Neural progenitor cell (in vitro differentiated cells): Measurements from ENCODE around the gene ATP11A.

Source experiments
- EZH2 ChIP-seq: fragments of 200-600 bp; sonication (generic); IDR thresholded peaks from 2 replicates; pipeline ENCODE4 v1.6.1; 2017; ENCODE audit warnings: antibody characterized with exemption, mild to moderate bottlenecking, moderate library complexity
- EZH2phosphoT487 ChIP-seq: fragments of 200-600 bp; sonication (generic); IDR thresholded peaks from 2 replicates; pipeline ENCODE4 v1.6.1; 2017; ENCODE audit warnings: antibody characterized with exemption
- TF ChIP-seq, protein P1 (sequence below): fragments of 200-600 bp; sonication (generic); IDR thresholded peaks from 2 replicates; pipeline ENCODE4 v1.5.1; 2017; ENCODE audit warnings: antibody characterized with exemption, mild to moderate bottlenecking

- TF ChIP-seq, protein P1, sequence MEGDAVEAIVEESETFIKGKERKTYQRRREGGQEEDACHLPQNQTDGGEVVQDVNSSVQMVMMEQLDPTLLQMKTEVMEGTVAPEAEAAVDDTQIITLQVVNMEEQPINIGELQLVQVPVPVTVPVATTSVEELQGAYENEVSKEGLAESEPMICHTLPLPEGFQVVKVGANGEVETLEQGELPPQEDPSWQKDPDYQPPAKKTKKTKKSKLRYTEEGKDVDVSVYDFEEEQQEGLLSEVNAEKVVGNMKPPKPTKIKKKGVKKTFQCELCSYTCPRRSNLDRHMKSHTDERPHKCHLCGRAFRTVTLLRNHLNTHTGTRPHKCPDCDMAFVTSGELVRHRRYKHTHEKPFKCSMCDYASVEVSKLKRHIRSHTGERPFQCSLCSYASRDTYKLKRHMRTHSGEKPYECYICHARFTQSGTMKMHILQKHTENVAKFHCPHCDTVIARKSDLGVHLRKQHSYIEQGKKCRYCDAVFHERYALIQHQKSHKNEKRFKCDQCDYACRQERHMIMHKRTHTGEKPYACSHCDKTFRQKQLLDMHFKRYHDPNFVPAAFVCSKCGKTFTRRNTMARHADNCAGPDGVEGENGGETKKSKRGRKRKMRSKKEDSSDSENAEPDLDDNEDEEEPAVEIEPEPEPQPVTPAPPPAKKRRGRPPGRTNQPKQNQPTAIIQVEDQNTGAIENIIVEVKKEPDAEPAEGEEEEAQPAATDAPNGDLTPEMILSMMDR: no peak
- no peak for TF ChIP-seq EZH2
- TF ChIP-seq EZH2phosphoT487: no peak
These were observed 93.5 kb downstream of the ATP11A start for GRCh38 chr13:112783135-112783977.
